22Rv1 (cell line): ENCODE results near the gene GPC6.

ENCODE experiments used
- H3K27ac ChIP-seq: fragments of 450-650 bp; 2 replicates; pipeline ENCODE4 v1.5.1; 2017
- CTCF ChIP-seq: fragments of 450-650 bp; IDR thresholded peaks from 2 replicates; pipeline ENCODE4 v1.5.1; 2017; ENCODE audit warnings: mild to moderate bottlenecking
- ZFX ChIP-seq: fragments of 450-650 bp; IDR thresholded peaks from 2 replicates; pipeline ENCODE4 v1.6.1; 2017; ENCODE audit warnings: antibody characterized with exemption, borderline replicate concordance

The GPC6 gene

GRCh38 chr13:94247890-94248289, 1021.3 kb downstream of the GPC6 start:
- TF ChIP-seq ZFX (no peak), CTCF (no peak)
- H3K27ac ChIP-seq = no peak overlapping the region

GRCh38 chr13:94248454-94249228, 1022.0 kb downstream of the GPC6 start:
- no peak overlapping the region for H3K27ac ChIP-seq
- TF ChIP-seq CTCF = no peak
- TF ChIP-seq ZFX = no peak

DNA sequence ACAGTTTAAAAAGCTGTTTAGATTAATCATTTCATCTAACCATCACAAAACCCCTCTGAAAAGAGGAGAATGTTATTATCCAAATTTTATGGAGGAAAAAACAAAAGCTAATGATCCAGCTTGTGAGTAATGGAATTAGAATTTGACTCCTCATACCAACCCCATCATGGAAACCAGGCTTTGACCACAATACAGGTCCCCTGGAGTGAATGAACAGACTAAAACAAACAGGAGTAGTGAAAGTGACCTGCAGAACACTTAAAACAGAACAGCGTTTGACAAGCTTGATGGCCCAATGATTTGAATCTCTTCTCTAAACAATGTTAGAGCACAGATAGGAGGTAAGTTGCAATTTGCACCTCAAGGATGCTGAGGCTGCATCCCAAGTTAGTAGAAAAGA, 1022.9 kb downstream of the GPC6 start:
- TF ChIP-seq ZFX (no peak), CTCF (no peak)
- no peak overlapping the region for H3K27ac ChIP-seq

DNA sequence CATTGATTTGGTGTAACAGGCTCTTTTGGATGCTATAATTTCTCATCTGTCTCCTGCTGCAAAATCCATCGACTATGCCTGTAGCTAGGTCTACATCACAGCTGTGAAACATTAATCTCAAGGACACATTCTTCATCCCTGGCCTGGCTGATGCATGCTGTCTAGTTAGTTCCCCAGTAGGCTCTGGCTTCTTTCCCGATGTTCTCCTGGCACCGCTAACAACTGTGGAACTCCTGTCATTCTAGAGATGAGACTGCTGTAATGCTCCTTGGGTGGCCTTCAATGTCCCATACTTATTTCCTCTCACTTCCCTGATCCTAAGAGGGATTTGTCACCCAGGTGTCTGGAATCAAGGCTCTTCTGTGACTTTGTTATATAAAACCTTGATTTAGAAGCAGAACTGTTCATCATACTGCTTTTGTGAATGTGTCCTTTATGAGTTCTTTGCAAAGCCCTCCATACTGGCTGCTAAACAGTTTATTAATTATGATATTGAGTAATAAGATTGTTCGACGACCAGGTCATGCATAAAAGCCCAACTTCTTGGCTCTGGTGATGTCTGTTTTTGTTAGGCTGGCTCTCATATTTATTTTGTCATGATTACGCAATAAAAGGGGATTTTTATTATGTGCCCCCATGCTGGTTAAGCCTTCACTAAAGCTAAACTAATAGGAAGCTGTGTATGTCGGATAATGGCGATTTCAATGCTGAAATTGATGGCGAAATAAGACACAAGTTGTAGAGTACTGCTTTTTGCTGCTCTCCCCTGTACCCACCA, 1025.4 kb downstream of the GPC6 start:
- TF ChIP-seq CTCF = no peak
- no peak for TF ChIP-seq ZFX
- no peak overlapping the region for H3K27ac ChIP-seq

- TF ChIP-seq ZFX (no peak), CTCF (no peak)
- H3K27ac ChIP-seq = no peak overlapping the region
Measured at GRCh38 chr13:94254737-94255136, 1028.1 kb downstream of the GPC6 start.

DNA sequence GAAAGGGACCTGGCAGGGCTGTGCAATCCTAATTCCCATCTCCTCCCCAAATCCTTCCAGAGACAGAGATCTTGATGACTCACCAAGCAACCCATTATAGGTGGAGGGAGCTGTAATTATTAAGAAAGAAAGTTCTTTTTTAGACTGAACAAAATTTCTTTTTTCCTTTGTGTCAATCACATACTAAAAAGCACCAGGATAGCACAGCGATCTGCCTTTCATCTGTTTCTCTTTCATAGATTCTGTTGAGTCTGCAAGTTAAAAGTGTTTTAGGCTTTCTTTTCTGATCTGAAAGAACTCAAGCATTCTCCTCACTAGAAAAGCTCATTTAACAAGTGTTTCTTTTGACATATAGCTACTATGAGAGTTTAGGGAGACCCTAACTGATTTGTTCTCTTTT, 1030.1 kb downstream of the GPC6 start:
- H3K27ac ChIP-seq = no peak overlapping the region
- no peak for TF ChIP-seq CTCF

DNA sequence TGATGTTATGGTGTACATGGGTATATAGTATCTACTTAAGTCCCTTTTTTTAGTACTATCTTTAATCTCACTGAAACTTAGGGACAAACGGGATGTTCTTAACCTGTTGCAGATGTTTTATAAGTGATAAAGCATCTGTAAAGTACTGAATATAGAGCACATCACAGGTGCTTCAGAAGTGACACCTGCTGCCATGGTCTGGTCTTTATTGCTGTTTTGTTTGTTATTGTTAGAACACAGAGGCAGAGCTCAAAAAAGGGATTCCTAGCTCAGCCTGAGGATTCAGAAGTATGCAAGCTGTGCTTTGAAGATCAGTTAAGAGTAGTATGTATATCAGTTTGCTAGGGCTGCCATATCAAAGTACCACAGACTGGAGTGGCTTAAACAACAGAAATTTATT, 1033.4 kb downstream of the GPC6 start:
- TF ChIP-seq CTCF = no peak
- peak overlapping the region; percentile 78 for H3K27ac ChIP-seq
